NCI-H2171 treated with DMSO at 0.1 percent for 48 hours (cell line): ENCODE results near the gene C1orf174.

Experiments used
- DNase-seq: peaks from one replicate; lab custom pipeline; 2025; lab: John Stamatoyannopoulos, UW

C1orf174 gene

DNA sequence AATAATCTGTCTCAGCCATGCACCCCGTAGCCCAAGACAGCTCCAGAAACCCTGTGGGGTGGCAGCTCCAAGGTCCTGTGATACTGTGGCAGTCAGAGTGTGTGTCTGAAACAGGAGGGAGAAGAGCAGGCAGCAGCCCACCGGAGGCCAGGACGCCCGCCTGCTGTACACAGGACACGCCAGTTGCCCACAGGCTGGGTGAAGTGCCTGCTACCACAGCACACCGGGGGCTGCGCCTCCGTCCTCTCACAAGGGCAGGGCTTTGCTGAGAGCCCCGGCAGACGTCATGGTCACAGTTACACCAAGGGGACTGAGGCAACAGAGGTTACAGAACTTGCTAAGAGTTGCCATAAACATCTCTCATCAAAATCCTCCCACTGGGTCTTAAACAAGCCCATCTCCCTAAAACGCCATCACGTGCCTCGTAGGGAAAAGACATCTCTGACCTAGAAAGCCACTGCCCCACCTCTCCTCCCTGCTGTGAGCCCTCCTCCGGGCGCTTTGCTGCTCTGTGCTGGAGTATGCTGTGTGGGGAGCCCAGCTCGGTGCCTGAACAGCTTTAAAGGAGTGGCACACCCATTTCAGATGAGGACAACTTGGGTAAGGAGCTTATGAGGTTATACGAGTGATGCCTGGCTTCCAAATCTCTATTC is 5.3 kb downstream of the C1orf174 start:
- DNase-seq, result no peak

DNA sequence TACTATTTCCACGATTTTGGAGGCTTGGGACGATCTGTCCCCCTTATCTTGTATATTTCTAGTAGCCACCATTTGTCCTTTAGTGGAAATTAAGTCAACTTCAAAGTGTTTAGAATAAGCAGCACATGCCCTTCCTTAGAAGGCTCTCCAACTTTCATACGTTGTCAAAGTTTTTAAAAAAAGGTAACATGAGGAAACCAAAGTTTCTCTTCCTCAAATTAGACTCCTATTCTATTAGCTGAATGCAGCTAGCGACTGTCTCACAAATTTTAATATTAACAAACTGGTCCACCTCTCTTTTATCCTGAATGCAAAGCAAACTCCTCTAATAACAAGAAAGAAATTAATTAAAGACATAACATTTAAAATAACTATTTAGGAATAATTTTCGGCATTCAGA is 6.9 kb downstream of the C1orf174 start:
- no peak for DNase-seq

DNA sequence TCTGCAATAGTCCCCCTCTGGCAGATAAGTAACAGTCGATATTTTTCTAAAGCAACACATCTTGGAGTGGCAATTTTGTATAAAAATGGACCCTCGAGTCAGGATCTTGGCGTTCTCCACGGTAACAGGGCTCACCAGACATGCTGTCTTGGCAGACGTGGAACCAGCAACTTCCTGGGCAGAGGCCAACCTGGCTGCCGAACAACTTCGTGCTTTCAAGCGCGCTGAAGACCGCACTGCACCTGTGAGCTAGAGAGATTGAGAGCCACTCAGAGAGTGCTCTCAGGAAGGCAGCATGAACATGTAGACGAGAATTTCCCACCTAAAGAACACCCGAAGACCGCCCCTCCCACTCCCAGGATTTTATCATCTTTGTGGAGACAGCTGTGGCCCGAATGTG is 7.3 kb downstream of the C1orf174 start:
- no peak for DNase-seq

DNA sequence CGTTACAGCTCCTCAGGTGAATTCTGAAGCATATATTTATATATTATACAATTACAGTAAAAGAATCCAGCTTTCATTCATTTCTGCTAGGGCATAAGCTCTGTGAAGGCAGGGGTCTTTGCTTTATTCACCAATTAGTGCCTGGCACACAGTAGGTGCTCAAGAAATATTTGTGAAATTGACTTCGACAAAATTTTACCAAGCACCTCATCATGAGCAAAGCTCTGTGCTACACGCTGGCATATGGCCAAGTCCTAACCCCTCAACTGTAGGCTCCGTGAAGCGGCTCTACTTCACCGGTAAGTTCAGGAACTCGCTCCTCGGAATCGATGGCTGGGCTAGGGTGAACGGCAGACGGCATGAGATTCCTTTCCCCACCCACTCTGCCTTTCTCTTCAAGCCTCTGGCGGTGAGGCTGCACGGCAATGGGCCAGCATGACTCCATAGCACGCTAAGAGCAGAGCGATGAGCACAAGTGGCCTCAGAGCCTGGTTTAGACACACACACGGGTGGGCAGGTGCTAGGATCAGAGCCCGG is 8.7 kb downstream of the C1orf174 start:
- no peak for DNase-seq

DNA sequence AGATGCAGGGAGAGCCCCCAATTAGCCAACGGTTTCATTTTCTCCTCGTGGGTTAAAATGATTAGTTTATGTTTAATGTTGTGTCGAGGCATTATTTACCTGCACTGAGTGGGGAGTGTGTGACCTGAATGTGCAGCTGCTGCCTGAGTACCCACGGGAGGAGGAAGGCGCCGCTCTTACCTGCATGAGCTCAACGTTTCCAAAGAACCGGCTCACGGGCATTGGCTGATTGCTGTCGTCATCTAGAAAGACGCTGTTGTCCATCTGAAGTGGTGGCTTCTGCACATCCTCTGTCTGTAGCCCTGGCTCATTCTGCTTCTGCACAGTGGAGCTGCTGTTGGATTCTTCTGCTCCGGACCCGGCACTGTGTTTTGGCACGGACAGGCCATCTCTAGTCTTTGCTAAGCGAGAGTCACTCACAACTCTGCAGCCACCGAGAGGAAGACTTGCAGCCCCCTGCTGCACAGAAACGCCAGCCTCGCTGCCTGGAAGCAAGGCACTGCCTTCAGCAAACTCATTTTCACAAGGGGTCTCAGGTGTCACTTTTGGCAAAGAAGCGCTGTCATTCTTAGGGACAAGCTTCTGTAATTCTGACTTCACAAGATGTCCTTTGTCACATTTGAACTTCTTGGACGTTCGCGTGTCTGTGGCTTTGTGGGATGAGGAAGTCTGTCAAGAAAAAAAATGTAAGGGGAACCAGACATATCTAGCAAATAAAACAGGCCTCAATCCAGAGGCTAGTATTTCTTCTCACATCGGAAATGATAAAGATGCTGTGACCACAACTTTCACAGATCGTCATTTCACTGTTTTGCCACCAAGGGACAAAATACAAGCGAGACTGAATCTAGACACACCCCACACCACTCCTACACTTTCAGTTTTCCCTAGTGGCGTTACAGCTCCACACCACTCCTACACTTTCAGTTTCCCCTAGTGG is 9.4 kb downstream of the C1orf174 start:
- DNase-seq, result no peak

DNA sequence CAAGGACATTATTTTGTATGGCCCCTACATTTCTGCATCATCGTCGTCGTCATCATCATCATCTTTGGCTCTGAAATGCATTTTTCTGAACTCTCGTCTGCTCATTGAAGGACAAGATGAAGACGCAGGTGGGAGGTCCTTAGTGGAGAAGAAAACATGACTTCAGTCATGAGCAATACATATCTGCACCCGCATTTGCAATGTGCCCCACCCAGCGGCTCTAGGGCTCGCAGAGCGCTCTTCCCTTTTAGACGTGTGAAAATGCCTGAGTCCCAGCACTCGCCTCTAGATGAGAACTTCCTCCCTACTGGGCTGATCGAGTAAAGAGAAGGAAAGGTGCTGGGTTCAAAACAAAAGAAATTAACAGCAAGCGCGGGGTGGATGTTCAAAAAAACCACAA is 10.1 kb downstream of the C1orf174 start:
- no peak for DNase-seq

DNA sequence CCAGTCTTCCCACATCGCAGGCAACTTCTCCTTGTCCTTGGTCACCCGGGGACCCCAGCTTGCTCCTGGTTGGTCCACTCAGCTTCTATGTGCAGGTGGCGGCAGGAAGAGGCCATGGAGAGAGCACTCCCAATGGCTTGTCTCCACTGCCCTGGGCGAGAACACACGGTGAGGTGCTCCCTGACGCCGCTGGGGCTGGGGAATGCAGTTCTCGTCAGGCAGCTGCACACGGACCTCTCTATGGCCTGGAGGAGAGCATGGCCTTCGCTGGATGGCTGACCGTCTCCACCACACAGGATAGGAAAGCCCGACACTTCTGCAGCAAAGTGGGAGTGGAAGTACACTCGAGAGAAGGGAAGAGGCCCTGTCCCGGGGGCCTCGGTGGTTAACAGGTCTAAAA is 11.8 kb downstream of the C1orf174 start:
- no peak for DNase-seq

DNA sequence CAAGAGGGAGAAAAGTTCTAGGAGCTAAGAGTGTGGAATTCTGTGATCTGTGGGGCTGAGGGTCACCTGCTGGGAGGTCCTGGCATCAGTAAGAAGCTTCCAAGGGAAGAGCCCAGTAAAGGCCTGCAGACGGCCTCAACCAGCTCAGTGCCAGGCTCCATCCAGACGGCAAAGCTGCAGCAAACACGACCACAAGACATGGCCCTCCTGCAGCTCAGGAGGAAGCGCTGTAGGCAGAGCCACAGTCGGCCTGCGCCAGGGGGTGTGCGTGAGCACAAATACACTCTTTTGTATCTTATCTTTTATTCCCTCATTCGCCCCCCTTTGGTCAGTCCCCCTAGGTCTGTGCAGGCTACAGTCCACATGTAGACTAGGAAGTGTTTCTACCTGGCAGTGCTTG is 13.4 kb downstream of the C1orf174 start:
- DNase-seq, result no peak

DNA sequence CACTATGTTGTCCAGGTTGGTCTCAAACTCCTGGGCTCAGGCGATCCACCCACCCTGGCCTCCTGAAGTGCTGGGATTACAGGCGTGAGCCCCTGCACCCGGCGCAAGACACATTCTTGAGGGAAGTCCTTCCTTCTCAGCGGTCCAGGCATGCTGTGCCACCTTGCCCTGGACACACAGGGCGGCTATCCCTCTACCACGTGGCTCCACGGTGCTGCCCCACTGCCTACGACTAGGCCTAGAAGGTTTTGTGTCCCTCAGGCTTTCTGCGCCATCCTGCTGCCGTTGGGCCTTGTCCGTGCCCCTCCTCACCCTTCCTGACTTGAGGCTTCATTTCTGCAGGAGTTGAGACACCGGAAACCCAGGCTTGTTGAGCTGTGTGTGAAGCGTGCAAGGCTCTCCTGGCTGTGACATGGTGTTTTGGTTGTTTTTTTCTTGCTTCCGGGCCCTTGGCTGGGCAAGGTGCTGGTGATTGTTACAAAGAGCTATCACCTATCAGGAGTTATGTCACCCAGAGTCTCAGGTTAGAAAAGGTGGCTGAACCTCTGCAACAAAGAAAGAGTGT is 13.9 kb downstream of the C1orf174 start:
- no peak for DNase-seq

DNA sequence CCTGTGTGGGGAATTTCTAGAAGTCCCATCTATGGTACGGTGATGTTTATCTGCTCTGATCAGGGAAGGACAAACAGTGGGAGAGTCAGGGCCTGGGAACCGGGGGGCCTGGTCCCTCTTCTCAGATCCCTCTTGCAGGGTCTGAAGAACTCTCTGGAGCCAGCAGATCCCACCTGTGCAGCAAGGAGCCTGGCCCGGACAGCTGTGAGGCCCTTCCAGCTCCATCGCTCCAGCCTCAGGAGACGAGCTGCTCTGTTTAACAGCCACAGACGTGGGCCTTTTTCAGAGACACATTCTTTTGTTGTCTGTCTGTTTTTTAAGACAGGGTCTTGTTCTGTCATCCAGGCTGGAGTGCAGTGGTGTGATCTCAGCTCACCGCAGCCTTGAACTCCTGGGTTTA is 14.5 kb downstream of the C1orf174 start:
- no peak for DNase-seq

DNA sequence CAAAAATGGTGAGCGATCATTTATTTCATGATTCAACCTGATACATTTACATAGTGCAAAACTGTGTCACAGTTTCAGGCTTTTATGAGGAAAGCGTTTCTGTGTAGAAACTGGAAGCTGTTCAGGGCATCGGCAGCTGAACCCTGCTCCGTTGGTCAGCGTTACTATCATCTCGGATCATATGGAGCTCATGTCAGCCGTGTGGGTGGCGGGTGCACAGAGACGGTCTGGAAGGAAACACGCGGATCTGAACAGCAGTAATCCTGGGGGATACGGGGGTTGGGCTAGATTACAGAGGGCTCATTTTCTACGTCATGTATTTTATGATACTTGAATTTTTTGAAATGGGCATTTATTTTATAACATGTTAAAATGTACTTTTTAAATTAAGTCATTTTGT is 15.1 kb downstream of the C1orf174 start:
- DNase-seq, result no peak

DNA sequence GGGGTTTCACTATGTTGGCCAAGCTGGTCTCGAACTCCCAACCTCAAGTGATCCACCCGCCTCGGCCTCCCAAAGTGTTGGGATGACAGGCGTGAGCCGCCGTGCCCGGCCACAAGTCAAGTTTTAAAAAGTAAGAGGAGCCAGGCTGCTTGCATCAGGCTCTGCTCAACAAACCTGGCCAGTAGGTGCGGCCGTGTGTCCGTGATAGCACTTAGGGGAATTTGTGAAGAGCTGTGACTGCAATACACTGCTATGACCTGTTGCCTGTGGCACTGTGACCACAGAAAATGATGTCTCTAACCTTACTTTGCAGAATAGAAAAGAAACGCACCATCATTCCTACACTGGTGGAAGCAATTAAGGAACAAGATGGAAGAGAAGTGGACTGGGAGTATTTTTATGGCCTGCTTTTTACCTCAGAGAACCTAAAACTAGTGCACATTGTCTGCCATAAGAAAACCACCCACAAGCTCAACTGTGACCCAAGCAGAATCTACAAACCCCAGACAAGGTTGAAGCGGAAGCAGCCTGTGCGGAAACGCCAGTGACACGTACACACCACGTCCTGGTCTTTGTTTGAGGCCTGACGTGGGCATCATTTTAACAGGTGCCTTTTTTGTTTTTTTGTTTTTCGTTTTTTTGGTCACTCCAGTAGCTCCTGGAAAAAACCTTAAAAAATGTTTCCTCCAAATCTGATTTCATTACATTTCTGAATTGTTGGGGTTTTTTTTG is 16.7 kb downstream of the C1orf174 start:
- DNase-seq, result no peak

DNA sequence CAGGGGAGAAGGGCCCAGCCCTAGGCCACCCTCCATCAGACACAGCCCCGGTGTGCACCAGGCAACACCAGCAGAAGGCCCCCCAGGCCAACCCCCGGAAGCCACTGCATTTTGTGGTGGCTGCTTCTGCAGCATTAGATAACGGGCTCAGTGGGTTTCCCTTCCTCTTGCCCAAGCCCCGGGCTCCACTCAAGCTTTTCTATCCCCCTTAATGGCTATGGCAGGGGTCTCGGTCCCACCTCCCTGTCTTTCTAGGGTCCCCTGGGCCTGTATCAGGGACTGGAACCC is 18.9 kb downstream of the C1orf174 start:
- DNase-seq, result no peak

DNA sequence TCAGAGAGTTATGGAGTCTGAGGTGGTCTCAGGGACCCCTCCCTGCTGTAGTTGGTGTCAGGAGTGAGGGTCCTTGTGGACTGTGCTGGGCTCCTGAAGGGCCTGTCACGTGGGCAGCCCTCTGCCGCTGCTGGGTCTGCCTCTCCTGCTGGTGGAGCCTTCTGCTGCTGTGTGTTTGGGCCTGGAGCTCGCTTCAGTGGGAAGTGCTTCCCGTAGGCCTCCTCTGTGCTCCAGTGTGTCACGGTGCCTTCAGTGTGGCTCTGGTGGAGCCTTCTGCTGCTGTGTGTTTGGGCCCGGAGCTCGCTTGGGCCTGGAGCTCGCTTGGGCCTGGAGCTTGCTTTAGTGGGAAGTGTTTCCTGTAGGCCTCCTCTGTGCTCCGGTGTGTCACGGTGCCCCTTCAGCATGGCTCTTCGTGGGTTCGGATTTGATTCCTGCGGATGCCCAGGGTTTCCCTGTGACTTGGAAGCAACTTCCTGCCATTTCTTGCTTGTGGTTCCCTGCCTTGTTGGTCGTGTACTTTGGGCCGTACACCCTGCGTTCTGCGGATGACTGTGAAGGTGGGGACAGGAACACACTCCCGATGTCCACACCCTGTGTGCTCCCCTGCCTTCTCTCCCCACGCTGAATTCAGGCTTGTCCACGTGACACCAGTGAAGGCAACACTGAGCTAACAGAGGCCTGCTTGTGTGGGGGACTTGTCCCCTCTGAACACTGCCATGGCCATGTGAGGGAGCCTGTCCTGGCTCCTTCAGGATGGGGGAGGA is 19.5 kb downstream of the C1orf174 start:
- DNase-seq, result no peak

DNA sequence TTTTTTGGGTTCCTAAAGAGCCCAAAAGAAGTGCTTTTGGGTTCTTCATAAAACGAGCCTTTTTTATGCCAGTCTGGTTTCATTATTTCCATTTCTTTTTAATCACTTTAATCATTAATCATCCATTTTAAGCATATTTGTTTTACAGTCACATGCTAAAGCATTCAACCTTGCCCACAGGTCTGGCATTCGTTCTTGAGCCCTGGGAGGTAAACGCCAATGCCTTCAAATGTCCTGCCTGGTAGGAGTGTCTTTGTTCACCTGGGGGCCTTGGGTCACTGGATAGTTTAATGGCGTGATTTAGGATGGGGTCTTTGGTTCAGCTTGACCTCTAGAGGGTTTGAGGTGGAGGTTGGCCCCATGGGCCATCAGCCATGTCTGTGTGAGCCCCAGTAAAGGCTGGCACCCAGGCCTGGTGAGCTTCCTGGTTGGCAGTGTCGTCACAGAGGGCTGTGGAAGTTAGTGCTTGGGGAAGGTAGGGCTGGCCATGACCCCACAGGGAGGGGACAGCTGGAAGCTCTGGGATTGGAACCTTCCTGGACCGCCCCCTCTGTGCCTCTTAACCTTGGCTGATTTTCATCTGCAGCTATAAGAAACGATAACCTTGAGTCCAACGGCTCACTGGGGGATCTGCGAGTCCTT is 20.2 kb downstream of the C1orf174 start:
- DNase-seq, result no peak

DNA sequence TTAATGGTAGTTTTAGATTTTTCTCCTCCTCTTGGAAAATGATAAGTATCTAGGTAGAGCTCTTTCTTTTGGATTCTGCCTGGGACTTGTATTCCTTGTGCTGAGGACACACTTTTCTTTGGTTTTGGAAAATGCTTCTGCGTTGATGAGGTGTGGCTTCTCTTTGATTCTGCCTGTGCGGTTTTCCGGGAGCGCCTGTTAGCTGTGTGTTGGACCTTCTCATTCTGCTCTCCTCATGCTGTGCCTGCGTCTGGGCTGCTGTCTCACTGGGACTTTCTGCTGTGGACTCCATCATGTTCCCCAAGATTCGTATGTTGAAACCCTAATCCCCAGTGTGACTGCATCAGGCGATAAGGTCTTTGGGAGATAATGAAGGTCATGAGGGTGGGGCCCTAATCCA is 21.0 kb downstream of the C1orf174 start:
- no peak for DNase-seq

DNA sequence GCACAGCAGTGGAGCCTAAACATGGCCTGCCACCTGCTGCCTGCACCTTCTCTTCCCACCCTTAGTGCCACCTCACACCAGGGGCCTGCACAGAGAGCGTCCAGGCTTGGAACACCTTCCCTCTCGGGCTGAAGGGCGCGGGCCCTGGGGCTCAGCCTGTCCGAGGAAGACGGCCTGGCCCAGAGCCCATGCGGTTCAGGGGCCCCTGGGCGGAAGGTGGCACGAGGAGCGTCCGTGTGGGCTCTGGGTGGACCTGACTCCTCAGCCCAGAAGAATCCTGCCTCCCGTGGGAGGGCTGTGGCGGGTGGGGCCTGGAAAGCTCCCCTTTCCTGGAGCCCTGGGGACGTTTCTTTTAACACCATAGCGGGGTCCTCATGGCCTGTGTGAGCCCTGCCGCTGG is 23.4 kb downstream of the C1orf174 start:
- no peak for DNase-seq

DNA sequence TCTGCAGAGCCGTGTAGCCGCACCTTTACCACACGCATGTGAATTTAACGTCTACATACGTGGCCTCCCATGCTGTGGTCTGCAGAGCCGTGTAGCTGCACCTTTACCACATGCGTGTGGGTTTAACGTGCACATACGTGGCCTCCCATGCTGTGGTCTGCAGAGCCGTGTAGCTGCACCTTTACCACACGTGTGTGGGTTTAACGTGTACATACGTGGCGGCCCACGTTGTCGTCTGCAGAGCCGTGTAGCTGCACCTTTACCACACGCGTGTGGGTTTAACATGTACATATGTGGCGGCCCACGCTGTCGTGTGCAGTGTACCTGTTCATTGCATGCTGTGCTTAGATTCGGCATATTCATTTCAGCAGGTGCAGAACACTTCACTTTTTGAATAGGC is 25.3 kb downstream of the C1orf174 start:
- DNase-seq, result no peak

DNA sequence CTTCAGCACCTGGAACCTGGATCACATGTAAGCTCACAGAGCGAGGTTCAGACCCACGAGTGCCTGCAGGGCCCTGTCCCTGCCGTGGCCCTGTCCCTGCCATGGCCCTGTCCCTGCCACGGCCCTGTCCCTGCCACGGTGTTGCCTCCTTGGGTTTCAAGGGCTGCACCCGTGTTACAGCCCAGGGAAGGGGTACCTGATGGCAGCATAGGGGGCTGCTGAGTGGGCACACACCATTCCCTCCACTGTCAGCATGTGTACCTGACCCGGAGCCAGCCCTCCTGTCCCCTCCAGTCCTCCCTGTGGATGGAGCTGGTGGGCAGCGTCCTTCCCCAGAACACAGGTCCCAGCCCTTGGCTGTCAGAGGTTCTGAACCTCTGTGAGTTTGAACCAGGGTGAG is 27.5 kb downstream of the C1orf174 start:
- no peak for DNase-seq

DNA sequence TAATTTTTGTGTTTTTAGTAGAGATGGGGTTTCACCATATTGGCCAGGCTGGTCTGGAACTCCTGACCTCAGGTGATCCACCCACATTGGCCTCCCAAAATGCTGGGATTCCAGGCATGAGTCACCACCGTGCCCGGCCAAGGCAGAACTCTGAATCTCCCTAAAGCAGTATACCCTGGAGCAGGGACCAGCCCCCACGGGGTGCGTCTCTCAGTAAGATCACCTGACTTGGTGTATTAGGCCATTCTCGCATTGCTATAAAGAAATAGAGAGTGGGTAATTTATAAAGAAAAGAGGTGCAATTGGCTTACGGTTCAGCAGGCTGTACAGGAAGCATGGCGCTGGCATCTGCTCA is 28.6 kb downstream of the C1orf174 start:
- no peak for DNase-seq

DNA sequence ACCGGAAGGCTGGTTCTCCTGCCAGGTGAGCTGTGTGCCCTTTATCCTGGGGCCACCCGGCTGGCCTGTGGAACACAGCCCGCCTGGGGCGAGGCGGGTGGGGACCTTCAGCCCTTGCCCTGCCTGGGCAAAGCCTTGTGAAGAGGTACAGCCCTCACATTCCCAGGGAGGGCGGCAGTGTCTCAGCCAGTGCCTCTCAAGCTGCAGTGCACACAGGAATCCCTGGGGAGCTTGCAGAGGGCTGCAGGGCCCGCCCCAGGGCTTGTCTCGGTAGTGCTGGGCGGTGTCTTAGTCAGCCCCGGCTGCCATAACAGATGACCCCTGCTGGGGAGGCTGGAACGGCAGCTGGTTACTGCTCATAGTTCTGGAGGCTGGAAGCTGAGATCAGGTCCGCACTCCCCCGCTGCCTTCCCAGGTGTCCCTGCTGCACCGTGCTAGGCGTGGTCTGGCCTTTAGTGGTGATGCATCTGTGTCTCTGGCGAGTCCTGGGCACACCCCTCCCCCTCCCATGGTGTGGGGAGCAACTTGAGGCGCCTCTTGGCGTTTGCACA is 30.2 kb downstream of the C1orf174 start:
- peak; percentile 97 for DNase-seq
